Measurements from ENCODE around the gene ADCY2. TPM values are rescaled to one million over a fixed set of nuclear protein-coding genes. Genes with fewer than 3 reads are reported as not detected.

The ADCY2 gene
- total RNA-seq, 4 donors from 2014 or later, result 0.34 to 2.7 (median 1.5) TPM

DNA sequence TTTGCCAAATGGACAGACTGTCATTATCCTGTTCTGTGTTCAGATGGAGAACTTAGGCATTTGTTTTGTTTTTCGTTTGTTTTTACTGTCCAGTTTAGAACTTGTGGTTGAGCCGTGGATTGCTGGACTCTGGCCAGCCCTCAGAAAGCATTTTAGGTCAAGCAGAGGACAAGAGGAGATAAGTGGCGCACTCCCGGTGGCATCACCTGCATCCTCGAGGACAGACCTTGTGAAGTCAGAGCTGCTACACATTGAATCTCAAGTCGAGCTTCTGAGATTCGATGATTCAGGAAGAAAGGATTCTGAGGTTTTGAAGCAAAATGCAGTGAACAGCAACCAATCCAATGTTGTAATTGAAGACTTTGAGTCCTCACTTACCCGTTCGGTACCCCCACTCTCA is 481.9 kb downstream of the ADCY2 start:
- Histone ChIP-seq H3K27ac (no peak overlapping the region), H3K4me1 (peaks cover 0 to 16% of the 10 kb centered on the region in 2 donors), H3K9me3 (no peaks in the 10 kb centered on the region), H3K27me3 (no peaks in the 10 kb centered on the region), H3K4me3 (replicated peaks in 1 of 3) (no peak overlapping the region), H3K36me3 (peaks cover 0 to 28% of the 10 kb centered on the region in 2 donors)
- DNase-seq, result peak in 1 of 2 donors; percentile 15
- intact Hi-C loops (cut with DNase I), result no loop called here
- TF ChIP-seq, protein P1, sequence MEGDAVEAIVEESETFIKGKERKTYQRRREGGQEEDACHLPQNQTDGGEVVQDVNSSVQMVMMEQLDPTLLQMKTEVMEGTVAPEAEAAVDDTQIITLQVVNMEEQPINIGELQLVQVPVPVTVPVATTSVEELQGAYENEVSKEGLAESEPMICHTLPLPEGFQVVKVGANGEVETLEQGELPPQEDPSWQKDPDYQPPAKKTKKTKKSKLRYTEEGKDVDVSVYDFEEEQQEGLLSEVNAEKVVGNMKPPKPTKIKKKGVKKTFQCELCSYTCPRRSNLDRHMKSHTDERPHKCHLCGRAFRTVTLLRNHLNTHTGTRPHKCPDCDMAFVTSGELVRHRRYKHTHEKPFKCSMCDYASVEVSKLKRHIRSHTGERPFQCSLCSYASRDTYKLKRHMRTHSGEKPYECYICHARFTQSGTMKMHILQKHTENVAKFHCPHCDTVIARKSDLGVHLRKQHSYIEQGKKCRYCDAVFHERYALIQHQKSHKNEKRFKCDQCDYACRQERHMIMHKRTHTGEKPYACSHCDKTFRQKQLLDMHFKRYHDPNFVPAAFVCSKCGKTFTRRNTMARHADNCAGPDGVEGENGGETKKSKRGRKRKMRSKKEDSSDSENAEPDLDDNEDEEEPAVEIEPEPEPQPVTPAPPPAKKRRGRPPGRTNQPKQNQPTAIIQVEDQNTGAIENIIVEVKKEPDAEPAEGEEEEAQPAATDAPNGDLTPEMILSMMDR (IDR thresholded peaks at IDR 0.05), result no peak
- TF ChIP-seq POLR2A (IDR thresholded peaks at IDR 0.05), result no peak
- 66 to 78% methylated on average over 9 of the region's 9 CpGs for WGBS, 2 donors

DNA sequence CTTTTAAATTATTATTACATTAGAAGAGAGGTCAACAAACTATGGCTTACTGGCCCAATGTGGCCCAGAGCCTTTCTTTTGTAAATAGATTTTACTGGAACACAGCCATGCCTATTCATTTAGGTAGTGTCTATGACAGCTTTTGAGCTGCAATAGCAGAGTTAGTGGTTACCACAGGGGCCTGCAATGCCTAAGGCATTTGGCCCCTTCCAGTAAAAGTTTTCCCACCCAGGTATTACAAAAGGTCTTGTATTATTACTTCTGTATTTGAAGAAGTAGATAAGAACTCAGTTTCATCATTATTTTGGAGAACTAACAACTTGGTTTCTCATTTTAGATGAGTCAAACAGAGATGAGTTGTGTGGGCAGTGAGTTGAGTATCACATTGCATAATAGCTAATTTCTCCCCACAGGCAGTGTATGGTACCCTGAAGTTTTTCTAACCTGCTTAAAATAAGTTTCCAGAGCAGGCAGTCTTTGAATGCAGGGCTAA is 482.5 kb downstream of the ADCY2 start:
- TF ChIP-seq POLR2A (IDR thresholded peaks at IDR 0.05), result no peak
- TF ChIP-seq, protein P1 (IDR thresholded peaks at IDR 0.05), result no peak
- no peak for DNase-seq
- Histone ChIP-seq H3K27ac (no peak overlapping the region), H3K4me3 (replicated peaks in 1 of 3) (no peak overlapping the region), H3K36me3 (peaks cover 0 to 28% of the 10 kb centered on the region in 2 donors), H3K27me3 (no peaks in the 10 kb centered on the region), H3K4me1 (peaks cover 0 to 19% of the 10 kb centered on the region in 2 donors), H3K9me3 (no peaks in the 10 kb centered on the region)
- intact Hi-C loops (cut with DNase I), result no loop called here
